Activated CD8-positive, alpha-beta memory T cell treated with anti-CD3 and anti-CD28 coated beads for 4 hours (primary cell): ENCODE results near the gene LSR.

Source experiments
- DNase-seq, 2 donors: peaks; one replicate each; pipeline ENCODE4 v3.0.0-alpha.2; 2020; ENCODE audit warnings: low read depth in 2 of 2

Gene LSR

DNA sequence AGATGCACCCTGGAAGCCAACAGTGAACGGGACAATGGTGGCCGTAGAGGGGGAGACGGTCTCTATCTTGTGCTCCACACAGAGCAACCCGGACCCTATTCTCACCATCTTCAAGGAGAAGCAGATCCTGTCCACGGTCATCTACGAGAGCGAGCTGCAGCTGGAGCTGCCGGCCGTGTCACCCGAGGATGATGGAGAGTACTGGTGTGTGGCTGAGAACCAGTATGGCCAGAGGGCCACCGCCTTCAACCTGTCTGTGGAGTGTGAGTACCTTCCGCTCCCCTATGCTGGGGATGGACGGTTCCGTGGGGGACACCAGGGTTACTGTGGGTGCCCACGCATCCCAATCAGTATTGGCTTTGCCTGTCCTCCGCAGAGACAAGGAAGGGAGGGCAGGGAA is 53.6 kb downstream of the LSR start:
- DNase-seq, result no peak

GRCh38 chr19:35303357-35303915 is 54.6 kb downstream of the LSR start:
- no peak for DNase-seq

DNA sequence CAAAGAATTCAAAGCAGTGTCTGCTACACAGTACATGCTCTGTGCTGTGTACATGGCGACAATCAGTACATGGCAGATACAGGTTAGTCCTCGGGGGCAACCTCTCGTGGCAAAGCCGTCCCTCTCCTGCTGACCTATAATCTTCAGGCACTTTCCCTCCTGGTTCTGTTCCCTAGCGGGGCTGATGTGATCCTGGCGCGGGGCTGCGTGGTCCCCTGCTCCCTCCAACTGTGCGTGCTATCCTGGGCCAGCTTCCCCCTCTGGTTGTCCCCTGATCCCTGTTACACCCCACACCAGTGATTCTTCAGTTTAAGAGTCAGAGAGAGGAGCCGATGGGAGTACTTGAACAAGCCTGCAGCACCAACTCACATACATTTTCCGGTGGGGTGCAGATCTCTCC is 55.2 kb downstream of the LSR start:
- no peak for DNase-seq

- DNase-seq, result no peak
These were observed 56.4 kb downstream of the LSR start for GRCh38 chr19:35305181-35305580.

DNA sequence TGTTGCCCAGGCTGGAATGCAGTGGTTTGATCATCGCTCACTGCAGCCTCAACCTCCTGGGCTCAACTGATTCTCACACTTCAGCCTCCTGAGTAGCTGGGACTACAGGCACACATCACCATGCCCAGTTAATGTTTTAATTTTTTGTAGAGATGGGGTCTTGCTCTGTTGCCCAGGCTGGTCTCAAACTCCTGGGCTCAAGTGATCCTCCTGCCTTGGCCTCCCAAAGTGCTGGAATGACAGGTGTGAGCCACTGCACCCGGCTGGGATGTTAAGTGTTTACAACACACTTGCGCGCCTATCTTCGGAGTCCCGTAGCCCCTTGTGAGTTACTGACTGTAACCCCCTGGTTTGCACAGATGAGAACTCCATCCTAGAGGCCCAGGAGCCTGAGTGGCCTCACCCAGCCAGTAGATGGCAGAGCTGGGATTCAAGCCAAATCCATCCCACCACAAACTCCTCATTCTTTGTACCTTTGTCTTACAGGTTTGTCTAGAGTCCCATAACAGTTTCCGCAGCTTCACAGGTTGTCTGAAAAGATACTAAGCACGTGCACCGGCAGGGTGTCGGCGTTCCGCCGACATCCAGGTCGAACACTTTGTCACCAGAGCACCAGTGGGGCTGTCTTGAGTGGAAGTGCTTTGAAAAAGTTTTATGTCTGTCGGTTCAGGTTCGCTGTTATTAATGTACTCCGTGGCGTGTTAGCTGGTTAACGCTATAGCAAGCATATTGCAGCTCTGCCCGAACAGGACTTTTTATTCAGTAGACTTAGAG is 57.9 kb downstream of the LSR start:
- DNase-seq, result no peak

- DNase-seq, result no peak
These were observed 59.1 kb downstream of the LSR start for GRCh38 chr19:35307931-35308330.

GRCh38 chr19:35308910-35309309 is 60.1 kb downstream of the LSR start:
- DNase-seq, result no peak

DNA sequence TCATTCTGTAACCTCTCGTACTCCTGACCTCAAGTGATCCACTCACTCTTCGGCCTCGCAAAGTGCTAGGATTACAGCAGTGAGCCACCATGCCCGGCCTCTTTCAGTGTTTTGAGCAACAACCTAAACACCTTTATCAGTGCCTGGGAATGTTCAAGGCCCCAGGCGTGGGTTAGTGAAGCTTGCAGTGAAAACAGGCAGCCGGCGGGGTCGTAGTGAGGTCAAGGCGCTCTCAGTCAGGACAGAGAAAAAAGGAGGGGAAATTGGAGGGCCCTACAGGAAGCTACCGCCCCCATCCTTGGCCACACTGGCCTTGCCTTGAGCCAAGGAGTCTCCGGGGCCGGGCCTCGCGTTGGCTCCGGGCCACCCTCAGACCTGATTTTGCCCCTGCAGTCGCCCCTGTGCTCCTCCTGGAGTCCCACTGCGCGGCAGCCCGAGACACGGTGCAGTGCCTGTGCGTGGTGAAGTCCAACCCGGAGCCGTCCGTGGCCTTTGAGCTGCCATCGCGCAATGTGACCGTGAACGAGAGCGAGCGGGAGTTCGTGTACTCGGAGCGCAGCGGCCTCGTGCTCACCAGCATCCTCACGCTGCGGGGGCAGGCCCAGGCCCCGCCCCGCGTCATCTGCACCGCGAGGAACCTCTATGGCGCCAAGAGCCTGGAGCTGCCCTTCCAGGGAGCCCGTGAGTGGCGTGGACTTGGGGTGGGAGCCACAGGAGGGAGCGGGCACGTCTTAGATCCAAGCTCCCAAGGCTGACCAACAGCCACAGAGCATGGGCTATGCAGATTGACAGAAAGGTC is 60.9 kb downstream of the LSR start:
- no peak for DNase-seq

GRCh38 chr19:35310331-35310730 is 61.5 kb downstream of the LSR start:
- DNase-seq, result no peak

DNA sequence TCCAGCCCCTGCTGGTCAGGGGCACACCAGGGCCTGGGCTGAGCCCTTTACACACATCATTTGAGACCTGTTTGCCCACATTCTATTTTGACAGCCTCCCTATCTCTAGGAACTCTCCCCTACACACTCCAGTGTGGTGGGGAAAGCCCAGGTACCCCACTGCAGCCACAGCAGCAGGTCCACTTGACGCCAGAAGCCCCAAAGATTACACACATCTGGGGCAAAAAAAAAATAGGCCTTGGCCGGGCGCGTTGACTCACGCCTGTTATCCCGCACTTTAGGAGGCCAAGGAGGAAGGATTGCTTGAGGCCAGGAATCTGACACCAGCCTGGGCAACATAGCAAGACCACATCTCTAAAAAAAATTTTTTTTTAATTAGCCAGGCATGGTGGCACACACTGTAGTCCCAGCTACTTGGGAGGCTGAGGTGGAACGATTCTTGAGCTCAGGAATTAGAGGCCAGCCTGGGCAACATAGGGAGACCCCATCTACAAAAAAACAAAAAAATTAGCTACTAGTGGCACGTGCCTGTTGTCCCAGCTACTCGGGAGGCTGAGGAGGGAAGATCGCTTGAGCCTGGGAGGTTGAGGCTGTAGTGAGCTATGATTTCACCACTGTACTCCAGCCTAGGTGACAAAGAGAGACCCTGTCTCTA is 62.1 kb downstream of the LSR start:
- no peak for DNase-seq

DNA sequence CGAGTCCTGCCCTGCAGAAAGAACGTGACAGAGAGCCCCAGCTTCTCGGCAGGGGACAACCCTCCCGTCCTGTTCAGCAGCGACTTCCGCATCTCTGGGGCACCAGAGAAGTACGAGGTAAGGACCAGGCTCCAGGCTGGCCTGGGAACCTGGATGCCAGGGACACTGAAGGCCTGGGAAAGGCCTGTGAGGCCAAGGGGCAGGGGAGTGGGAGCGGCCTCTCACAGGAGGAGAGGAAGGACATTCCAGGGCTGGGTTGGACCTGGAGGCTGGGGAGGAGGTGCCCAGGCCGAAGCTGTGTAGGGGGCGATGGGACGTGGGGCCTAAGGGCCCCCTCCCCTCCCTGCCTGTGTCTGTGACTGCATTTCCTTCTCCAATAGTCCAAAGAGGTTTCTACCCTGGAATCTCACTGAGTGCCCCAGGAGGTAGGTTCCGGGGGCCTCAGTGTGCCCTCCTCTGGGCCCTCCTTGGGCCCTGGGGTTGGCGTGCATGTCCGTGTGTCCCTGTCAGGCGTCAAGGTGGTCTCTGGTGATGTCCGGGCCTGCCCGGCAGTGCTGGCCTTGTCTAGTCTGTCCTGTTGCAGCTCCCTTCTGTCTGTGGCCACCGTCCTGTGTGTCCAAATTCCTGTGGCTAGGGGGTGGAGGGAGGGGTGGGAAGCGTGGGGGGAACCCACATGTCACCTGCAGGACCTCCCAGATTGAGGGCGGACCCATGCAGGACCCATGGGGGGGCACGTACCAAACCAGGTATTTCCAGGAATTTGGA is 63.3 kb downstream of the LSR start:
- DNase-seq, result no peak

DNA sequence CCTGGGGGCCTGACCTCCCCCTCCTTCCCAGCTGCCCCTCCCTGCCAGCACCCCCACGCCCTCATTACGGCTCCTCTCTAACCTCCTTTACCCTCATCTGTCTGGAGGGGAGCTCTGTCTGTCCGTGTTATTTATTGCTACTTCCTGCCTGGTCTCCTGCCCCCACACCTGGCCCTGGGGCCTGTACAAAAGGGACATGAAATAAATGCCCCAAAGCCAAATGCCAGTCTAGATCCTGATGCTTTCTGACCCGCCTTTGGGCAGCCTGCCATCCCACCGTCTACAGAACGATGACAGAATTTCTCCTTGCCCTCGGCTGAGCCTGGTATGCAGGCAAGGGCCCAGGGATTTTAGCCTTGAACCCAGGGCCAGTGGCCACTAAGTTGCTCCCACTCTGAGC is 64.8 kb downstream of the LSR start:
- no peak for DNase-seq

DNA sequence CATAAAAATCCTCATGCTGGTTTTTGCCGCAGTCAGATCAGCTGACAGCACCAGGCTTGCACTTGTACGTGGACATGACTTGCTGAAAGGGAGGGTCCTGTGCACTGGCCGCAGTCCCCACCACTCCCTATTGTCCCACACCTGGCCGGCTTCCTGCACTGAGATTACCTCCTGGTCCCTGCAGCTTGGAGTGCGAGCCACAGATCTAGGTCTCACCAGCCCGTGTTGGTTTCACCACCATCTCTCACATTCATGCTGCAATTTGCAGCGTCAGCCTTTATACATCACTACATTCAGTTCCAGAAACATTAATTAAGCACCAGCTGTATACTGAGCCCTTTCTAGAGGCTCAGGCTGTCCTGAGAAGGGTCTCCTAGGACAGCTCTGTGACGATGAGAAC is 65.2 kb downstream of the LSR start:
- no peak for DNase-seq

DNA sequence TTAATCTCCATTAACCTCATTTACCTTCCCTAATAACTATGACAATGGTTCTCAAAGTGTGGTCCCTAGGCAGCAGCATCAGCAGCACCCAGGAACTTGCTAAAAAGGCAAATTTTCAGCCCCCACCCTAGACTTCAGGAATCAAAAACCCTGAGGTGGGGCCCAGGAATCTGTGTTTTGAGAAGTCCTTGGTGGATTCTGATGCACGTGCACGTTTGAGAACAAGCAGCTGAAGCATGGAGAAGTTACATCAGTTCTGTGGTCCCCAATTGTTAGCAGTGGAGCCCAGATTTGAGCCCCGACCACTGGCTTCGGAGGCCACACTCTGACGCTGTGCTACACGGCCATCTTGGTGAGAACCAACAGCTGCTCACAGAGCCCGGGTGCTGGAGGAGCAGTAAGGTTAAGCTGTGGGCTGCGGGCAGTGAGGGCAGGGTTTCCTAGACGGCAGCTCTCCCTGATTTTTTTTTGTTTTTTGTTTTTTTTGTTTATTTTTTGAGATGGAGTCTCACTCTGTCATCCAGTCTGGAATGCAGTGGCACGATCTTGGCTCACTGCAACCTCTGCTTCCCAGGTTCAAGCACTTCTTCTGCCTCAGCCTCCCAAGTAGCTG is 66.2 kb downstream of the LSR start:
- DNase-seq, result no peak

GRCh38 chr19:35315883-35316282 is 67.1 kb downstream of the LSR start:
- no peak for DNase-seq

DNA sequence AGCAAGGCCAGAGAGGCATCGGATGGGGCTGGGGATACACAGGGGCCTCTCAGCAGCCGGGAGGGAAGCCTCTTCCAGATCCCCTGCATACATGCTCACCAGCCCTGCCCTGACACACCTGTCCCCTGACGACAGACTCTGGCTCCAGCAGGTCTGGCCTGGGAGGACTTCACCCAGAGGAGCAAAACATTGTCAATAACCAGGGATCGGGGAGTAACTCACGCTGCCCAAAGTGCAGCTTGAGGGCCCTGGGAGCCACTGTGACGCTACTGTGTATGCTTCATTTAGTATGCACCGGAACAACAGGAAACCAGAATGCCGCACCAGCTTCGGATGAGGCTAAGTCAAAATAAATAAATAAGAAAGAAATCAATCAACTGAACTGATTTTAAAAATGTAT is 67.8 kb downstream of the LSR start:
- DNase-seq, result no peak
